Mesodermal cell (in vitro differentiated cells): ENCODE data around the gene PLCL1.
"Not testable (repeated sequence)": the region's sequence is repeated elsewhere in the genome, so short reads cannot be mapped to it uniquely, and the experiment has no call there.

Source experiments
- H3K27ac ChIP-seq: 2 replicates; pipeline ENCODE4 v1.7.0; 2013; ENCODE audit warnings: mild to moderate bottlenecking, low read depth, low read length, moderate library complexity; ENCODE audit not compliant: severe bottlenecking
- H3K36me3 ChIP-seq: 2 replicates; pipeline ENCODE4 v1.7.1; 2013; ENCODE audit warnings: mild to moderate bottlenecking, low read length, moderate library complexity; ENCODE audit not compliant: control insufficient read depth, insufficient read depth
- H3K4me1 ChIP-seq: one replicate; pipeline ENCODE4 v1.7.1; 2013; ENCODE audit warnings: mild to moderate bottlenecking, low read length; ENCODE audit not compliant: insufficient read depth, control insufficient read depth, poor library complexity, severe bottlenecking
- H3K4me3 ChIP-seq: 2 replicates; pipeline ENCODE4 v1.7.0; 2013; ENCODE audit warnings: low read length, control low read depth, mild to moderate bottlenecking; ENCODE audit not compliant: insufficient read depth, poor library complexity, severe bottlenecking; ENCODE audit errors: extremely low read depth
- H3K9me3 ChIP-seq: 2 replicates; pipeline ENCODE4 v1.7.1; 2013; ENCODE audit warnings: mild to moderate bottlenecking, low read length, moderate library complexity; ENCODE audit not compliant: control insufficient read depth
- WGBS, 2 experiments: methylation state at CpG; one replicate each; pipeline ENCODE4 v1.1.5; 2013; ENCODE audit warnings: missing lambda C conversion rate in 2 of 2; ENCODE audit not compliant: insufficient coverage in 2 of 2; 5-methylcytosine and 5-hydroxymethylcytosine counted together

The PLCL1 gene

GRCh38 chr2:198029576-198029975 lies 225.2 kb downstream of the PLCL1 start:
- H3K9me3 ChIP-seq, H3K4me3 ChIP-seq, H3K4me1 ChIP-seq, H3K27ac ChIP-seq, H3K36me3 ChIP-seq: not testable (repeated sequence)
- WGBS, 2 experiments = 94 to 95% methylated on average over 2 of the region's 5 CpGs

DNA sequence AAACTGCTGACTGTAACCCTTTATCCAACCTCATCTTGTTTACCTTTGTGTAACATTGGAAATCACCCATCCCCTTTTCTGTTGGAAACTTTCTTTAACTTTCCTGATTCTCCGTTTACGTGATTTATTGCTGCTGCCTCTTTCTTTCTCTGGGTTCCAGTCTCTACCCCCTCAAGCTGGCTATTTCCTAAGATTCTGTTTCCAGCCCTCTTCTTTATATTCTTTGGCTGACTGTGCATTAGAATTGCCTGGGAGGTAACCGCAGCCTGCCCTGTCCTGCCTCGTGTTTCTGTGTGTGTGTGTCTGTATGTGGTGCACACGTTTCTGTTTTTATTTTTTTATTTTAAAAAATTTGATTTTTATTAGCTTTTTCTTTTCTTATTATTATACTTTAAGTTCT lies 229.2 kb downstream of the PLCL1 start:
- Histone ChIP-seq H3K27ac (no peak overlapping the region), H3K36me3 (no peaks in the 10 kb centered on the region), H3K4me1 (no peaks in the 10 kb centered on the region), H3K9me3 (no peaks in the 10 kb centered on the region), H3K4me3 (no peak overlapping the region)
- WGBS, 2 experiments = 94 to 100% methylated on average over 2 of the region's 5 CpGs

GRCh38 chr2:198036029-198036879 lies 231.9 kb downstream of the PLCL1 start:
- Histone ChIP-seq H3K4me1 (no peaks in the 10 kb centered on the region), H3K4me3 (no peak overlapping the region), H3K27ac (no peak overlapping the region), H3K9me3 (no peaks in the 10 kb centered on the region), H3K36me3 (no peaks in the 10 kb centered on the region)
- WGBS, 2 experiments = 0% methylated on average over 1 of the region's 1 CpG

- no peak overlapping the region for H3K27ac ChIP-seq
- H3K36me3 ChIP-seq = no peaks in the 10 kb centered on the region
- 100% methylated on average over 1 of the region's 2 CpGs; no CpG with 5 or more reads in 1 of the 2 experiments for WGBS, 2 experiments
- no peak overlapping the region for H3K4me3 ChIP-seq
- no peaks in the 10 kb centered on the region for H3K4me1 ChIP-seq
- H3K9me3 ChIP-seq = no peaks in the 10 kb centered on the region
These were observed 236.4 kb downstream of the PLCL1 start for GRCh38 chr2:198040835-198041234.

- Histone ChIP-seq H3K4me1 (no peaks in the 10 kb centered on the region), H3K27ac (no peak overlapping the region), H3K36me3 (no peaks in the 10 kb centered on the region), H3K9me3 (no peaks in the 10 kb centered on the region), H3K4me3 (no peak overlapping the region)
- WGBS, 2 experiments = 92% methylated on average over 1 of the region's 1 CpG; no CpG with 5 or more reads in 1 of the 2 experiments
These were observed 237.8 kb downstream of the PLCL1 start for GRCh38 chr2:198042189-198042588.

- no CpG with 5 or more reads among the region's 2 CpGs for WGBS, 2 experiments
- Histone ChIP-seq H3K4me1 (no peaks in the 10 kb centered on the region), H3K36me3 (no peaks in the 10 kb centered on the region), H3K4me3 (no peak overlapping the region), H3K27ac (no peak overlapping the region), H3K9me3 (no peaks in the 10 kb centered on the region)
These were observed 240.4 kb downstream of the PLCL1 start for GRCh38 chr2:198044777-198045176.

DNA sequence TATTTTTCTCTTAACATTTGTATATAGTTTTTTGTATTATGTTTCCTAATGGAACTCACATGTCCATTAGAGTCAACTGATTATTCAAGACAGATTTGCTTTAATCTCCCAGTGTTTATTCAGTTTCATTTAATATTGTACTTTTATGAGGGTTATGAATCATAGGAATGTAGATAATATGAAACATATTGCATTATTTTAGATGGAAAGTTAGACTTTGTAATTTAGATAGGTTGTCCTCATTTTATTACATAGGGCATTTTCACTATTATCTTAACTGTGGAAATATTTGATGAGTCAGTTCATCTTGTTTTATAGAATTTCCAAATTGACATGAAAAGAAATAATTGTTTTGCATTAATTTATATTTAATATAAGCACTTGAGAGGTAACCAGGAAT lies 240.8 kb downstream of the PLCL1 start:
- Histone ChIP-seq H3K36me3 (no peaks in the 10 kb centered on the region), H3K9me3 (no peaks in the 10 kb centered on the region), H3K4me3 (no peak overlapping the region), H3K27ac (no peak overlapping the region), H3K4me1 (no peaks in the 10 kb centered on the region)

DNA sequence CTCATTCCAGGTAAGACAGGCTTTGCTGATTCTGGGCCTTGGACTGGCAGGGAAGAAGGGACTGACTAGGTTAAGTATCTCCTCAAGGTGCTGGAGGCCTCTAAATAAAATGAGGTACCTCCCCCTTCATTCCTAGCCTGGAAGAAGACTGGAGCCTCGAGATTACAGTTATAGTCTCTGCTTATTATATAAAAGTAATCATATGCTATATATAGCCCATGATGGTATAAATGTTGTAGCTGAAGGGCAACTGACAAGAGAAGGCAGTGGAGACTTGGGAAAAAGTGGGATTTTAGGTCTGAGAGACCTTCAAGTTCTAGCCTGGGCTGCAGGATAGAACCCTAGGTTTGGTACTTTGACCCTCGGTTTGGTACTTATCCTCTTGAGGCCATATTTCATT lies 248.3 kb downstream of the PLCL1 start:
- Histone ChIP-seq H3K9me3 (no peaks in the 10 kb centered on the region), H3K4me3 (no peak overlapping the region), H3K4me1 (no peaks in the 10 kb centered on the region), H3K27ac (no peak overlapping the region), H3K36me3 (no peaks in the 10 kb centered on the region)
- 100% methylated on average over 1 of the region's 2 CpGs; no CpG with 5 or more reads in 1 of the 2 experiments for WGBS, 2 experiments

DNA sequence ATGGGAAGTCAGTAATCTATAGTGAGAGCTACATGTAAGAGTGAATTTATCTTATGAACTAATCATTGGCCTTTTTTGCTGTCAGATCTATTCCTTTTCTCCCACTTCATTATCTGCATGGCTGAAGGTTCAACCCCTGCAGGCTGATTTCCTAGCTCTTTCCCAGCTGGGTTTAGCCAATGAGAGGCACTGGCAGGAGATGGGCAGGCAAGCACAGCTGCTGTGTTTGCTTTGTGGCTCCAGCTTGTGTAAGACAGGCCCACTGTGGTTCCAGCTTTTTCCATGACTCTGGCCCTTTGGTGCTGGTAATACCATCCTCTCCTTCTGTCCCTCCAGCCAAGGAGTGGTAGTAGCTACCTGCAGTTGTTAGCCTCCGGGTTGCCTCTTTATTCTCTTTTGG lies 248.8 kb downstream of the PLCL1 start:
- Histone ChIP-seq H3K4me3 (no peak overlapping the region), H3K36me3 (no peaks in the 10 kb centered on the region), H3K9me3 (no peaks in the 10 kb centered on the region), H3K27ac (no peak overlapping the region), H3K4me1 (no peaks in the 10 kb centered on the region)
- no CpG with 5 or more reads among the region's 1 CpG for WGBS, 2 experiments

DNA sequence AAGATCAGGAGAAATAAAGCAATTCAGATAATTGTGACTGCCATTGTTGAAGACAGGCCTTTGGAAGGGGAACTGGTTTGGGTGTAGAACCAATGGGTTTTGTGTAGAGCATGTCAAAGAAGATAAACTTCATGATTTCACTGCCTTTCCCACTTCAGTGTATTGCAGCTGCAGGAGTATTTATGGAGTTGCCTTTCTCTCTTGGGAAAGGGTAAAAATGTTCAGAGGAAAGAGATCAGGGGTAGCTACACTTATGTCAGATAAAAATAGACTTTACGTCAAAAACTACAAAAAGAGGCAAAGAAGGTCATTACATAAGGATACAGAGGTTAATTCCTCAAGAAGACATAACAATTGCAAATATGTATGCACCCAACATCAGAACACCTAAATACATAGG lies 249.4 kb downstream of the PLCL1 start:
- H3K9me3 ChIP-seq = no peaks in the 10 kb centered on the region
- no peak overlapping the region for H3K4me3 ChIP-seq
- WGBS, 2 experiments = no CpG with 5 or more reads among the region's 1 CpG
- H3K4me1 ChIP-seq = no peaks in the 10 kb centered on the region
- H3K36me3 ChIP-seq = no peaks in the 10 kb centered on the region
- no peak overlapping the region for H3K27ac ChIP-seq

DNA sequence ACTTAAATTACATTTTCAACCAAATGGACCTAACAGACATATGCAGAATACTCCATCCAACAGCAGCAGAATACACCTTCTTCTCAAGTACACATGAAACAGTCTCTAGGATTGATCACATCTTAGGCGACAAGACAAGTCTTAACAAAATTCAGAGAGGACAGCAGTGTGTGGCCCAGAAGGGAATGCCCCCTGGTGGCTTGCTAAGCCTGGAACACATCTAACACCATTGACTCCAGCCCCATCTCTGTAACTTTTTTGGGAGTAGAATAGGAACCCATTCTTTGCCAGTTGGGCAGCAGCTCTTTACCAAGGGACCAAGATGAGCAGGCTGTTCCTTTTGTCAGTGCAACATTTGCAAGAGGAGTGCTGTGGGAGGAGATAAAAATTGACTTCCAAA lies 249.9 kb downstream of the PLCL1 start:
- no peaks in the 10 kb centered on the region for H3K4me1 ChIP-seq
- H3K36me3 ChIP-seq = no peaks in the 10 kb centered on the region
- H3K9me3 ChIP-seq = no peaks in the 10 kb centered on the region
- 50 to 83% methylated on average over 1 of the region's 1 CpG for WGBS, 2 experiments
- no peak overlapping the region for H3K4me3 ChIP-seq
- H3K27ac ChIP-seq = no peak overlapping the region
